IMR-90 (cell line): ENCODE measurements around the gene RAD51C. TPM values are rescaled to one million over a fixed set of nuclear protein-coding genes. Genes with fewer than 3 reads are reported as not detected.

Experiments used
- ATAC-seq: fragments of 200-7000 bp; cut with Tn5 transposase; 2 replicates; pipeline ENCODE4 v1.9.1; 2020; ENCODE audit warnings: low read depth, mild to moderate bottlenecking, moderate library complexity
- BruUV-seq: library from RNA; stranded (reverse); fragments of 400-500 nt; replicated peaks from 2 replicates; lab custom pipeline; 2021; lab: Mats Ljungman, UMichigan
- CTCF ChIA-PET: fragments of 300-600 bp; formaldehyde crosslinking; extraction: SDS; loops from one replicate; lab custom pipeline; 2021; ENCODE audit warnings: antibody characterized with exemption; lab: Yijun Ruan, JAX
- POLR2A ChIA-PET: fragments of 300-600 bp; sonication (Branson Sonifier 250); formaldehyde crosslinking; loops from one replicate; lab custom pipeline; 2022; ENCODE audit warnings: antibody characterized with exemption; ENCODE audit not compliant: unreplicated experiment; lab: Charles Lee
- DNase-seq: peaks from one replicate; pipeline ENCODE4 v3.0.0; 2013
- H2AFZ ChIP-seq: replicated peaks from 2 replicates; pipeline ENCODE3; 2013; ENCODE audit warnings: low read length, mild to moderate bottlenecking; ENCODE audit not compliant: poor library complexity
- H2AK5ac ChIP-seq: 2 replicates; pipeline ENCODE4 v1.6.1; 2013; ENCODE audit warnings: low read depth, low read length, inconsistent platforms
- H2AK9ac ChIP-seq: replicated peaks from 2 replicates; pipeline ENCODE3; 2013; ENCODE audit warnings: mild to moderate bottlenecking, low read depth, low read length, moderate library complexity; ENCODE audit not compliant: poor library complexity
- H2BK120ac ChIP-seq: 2 replicates; pipeline ENCODE4 v1.6.1; 2013; ENCODE audit warnings: low read depth, low read length, inconsistent platforms
- H2BK15ac ChIP-seq: 3 replicates; pipeline ENCODE4 v1.6.1; 2013; ENCODE audit warnings: low read depth, low read length, inconsistent platforms
- H2BK20ac ChIP-seq: 2 replicates; pipeline ENCODE4 v1.6.1; 2013; ENCODE audit warnings: low read depth, mild to moderate bottlenecking, inconsistent platforms, low read length, moderate library complexity
- H2BK5ac ChIP-seq: 2 replicates; pipeline ENCODE4 v1.6.1; 2013; ENCODE audit warnings: mild to moderate bottlenecking, low read depth, low read length, inconsistent platforms; ENCODE audit not compliant: poor library complexity, severe bottlenecking
- H3K14ac ChIP-seq: replicated peaks from 2 replicates; pipeline ENCODE4 v1.6.1; 2013; ENCODE audit warnings: low read depth, low read length, inconsistent platforms
- H3K18ac ChIP-seq: 2 replicates; pipeline ENCODE4 v1.6.1; 2013; ENCODE audit warnings: low read depth, low read length, control low read depth
- H3K23ac ChIP-seq: 2 replicates; pipeline ENCODE4 v1.6.1; 2013; ENCODE audit warnings: low read depth, low read length, inconsistent platforms
- H3K27ac ChIP-seq: 2 replicates; pipeline ENCODE4 v1.5.1; 2013; ENCODE audit warnings: mild to moderate bottlenecking, control low read depth, low read length; ENCODE audit not compliant: insufficient read depth
- H3K27me3 ChIP-seq: 2 replicates; pipeline ENCODE4 v1.6.1; 2013; ENCODE audit warnings: low read length; ENCODE audit not compliant: control insufficient read depth, insufficient read depth
- H3K36me3 ChIP-seq: 2 replicates; pipeline ENCODE4 v1.6.1; 2013; ENCODE audit warnings: low read length, mixed read lengths; ENCODE audit not compliant: control insufficient read depth, insufficient read depth
- H3K4ac ChIP-seq: 2 replicates; pipeline ENCODE4 v1.6.1; 2013; ENCODE audit warnings: low read depth, low read length, inconsistent platforms
- H3K4me1 ChIP-seq: 2 replicates; pipeline ENCODE4 v1.6.1; 2013; ENCODE audit warnings: low read length, mixed read lengths; ENCODE audit not compliant: control insufficient read depth, insufficient read depth
- H3K4me2 ChIP-seq: 2 replicates; pipeline ENCODE4 v1.6.1; 2013; ENCODE audit warnings: low read depth, mild to moderate bottlenecking, control low read depth, low read length, moderate library complexity
- H3K4me3 ChIP-seq: 2 replicates; pipeline ENCODE4 v1.5.1; 2013; ENCODE audit warnings: low read depth, mild to moderate bottlenecking, control low read depth, low read length, moderate library complexity; ENCODE audit not compliant: insufficient read depth
- H3K56ac ChIP-seq: 2 replicates; pipeline ENCODE4 v1.6.1; 2013; ENCODE audit warnings: low read length, inconsistent platforms; ENCODE audit not compliant: insufficient read depth; ENCODE audit errors: extremely low read depth
- H3K79me1 ChIP-seq, 2 experiments: 2 replicates each; pipeline ENCODE4 v1.6.1; 2013; ENCODE audit warnings: low read length in 2 of 2, inconsistent platforms in 1 of 2, low read depth in 1 of 2
- H3K9ac ChIP-seq: 2 replicates; pipeline ENCODE4 v1.6.1; 2013; ENCODE audit warnings: low read depth, low read length, control low read depth
- H3K9me1 ChIP-seq: 2 replicates; pipeline ENCODE4 v1.6.1; 2013; ENCODE audit warnings: low read length, inconsistent platforms; ENCODE audit not compliant: insufficient read depth
- H3K9me3 ChIP-seq: 2 replicates; pipeline ENCODE4 v1.6.1; 2013; ENCODE audit warnings: low read length; ENCODE audit not compliant: control insufficient read depth, insufficient read depth
- H4K20me1 ChIP-seq: 2 replicates; pipeline ENCODE4 v1.6.1; 2013; ENCODE audit warnings: low read length, inconsistent platforms; ENCODE audit not compliant: insufficient read depth
- H4K5ac ChIP-seq: 2 replicates; pipeline ENCODE4 v1.6.1; 2013; ENCODE audit warnings: mild to moderate bottlenecking, low read depth, low read length, control low read depth
- H4K8ac ChIP-seq, 2 experiments: 2 replicates each; pipeline ENCODE4 v1.6.1; 2013; ENCODE audit warnings: low read depth in 2 of 2, low read length in 2 of 2, control low read depth in 1 of 2, inconsistent platforms in 1 of 2
- H4K91ac ChIP-seq: 2 replicates; pipeline ENCODE4 v1.6.1; 2013; ENCODE audit warnings: low read depth, low read length, inconsistent platforms; ENCODE audit not compliant: insufficient read depth
- BHLHE40 ChIP-seq: fragments of 150-350 bp; IDR thresholded peaks from 2 replicates; pipeline ENCODE4 v1.6.1; 2016; ENCODE audit warnings: mild to moderate bottlenecking, low read depth, low read length
- CEBPB ChIP-seq: IDR thresholded peaks from 2 replicates; pipeline ENCODE4 v1.6.1; 2012; ENCODE audit warnings: low read depth, low read length, improper control_type of control experiment
- CHD1 ChIP-seq: IDR thresholded peaks from 2 replicates; pipeline ENCODE4 v1.6.1; 2012; ENCODE audit warnings: low read depth, low read length, improper control_type of control experiment
- FOS ChIP-seq: fragments of 150-350 bp; IDR thresholded peaks from 2 replicates; pipeline ENCODE4 v1.6.1; 2016; ENCODE audit warnings: low read depth, low read length
- MAFK ChIP-seq: IDR thresholded peaks from 2 replicates; pipeline ENCODE4 v1.6.1; 2012; ENCODE audit warnings: low read depth, low read length, improper control_type of control experiment
- MAZ ChIP-seq: IDR thresholded peaks from 2 replicates; pipeline ENCODE4 v1.6.1; 2012; ENCODE audit warnings: low read depth, mild to moderate bottlenecking, low read length, improper control_type of control experiment, moderate library complexity, borderline replicate concordance
- MXI1 ChIP-seq: IDR thresholded peaks from 2 replicates; pipeline ENCODE4 v1.6.1; 2012; ENCODE audit warnings: low read depth, mild to moderate bottlenecking, low read length, moderate library complexity, borderline replicate concordance
- NFE2L2 ChIP-seq: fragments of 150-350 bp; IDR thresholded peaks from 2 replicates; pipeline ENCODE4 v1.6.1; 2016; ENCODE audit warnings: low read depth, mild to moderate bottlenecking, low read length
- POLR2A ChIP-seq: IDR thresholded peaks from 2 replicates; pipeline ENCODE4 v1.6.1; 2012; ENCODE audit warnings: mild to moderate bottlenecking, low read depth, low read length
- RAD21 ChIP-seq: IDR thresholded peaks from 2 replicates; pipeline ENCODE4 v1.6.1; 2012; ENCODE audit warnings: low read length, improper control_type of control experiment
- RCOR1 ChIP-seq: IDR thresholded peaks from 2 replicates; pipeline ENCODE4 v1.6.1; 2012; ENCODE audit warnings: mild to moderate bottlenecking, low read length, improper control_type of control experiment; ENCODE audit not compliant: insufficient replicate concordance
- RFX5 ChIP-seq: IDR thresholded peaks from 2 replicates; pipeline ENCODE4 v1.8.0; 2012; ENCODE audit warnings: low read depth, mild to moderate bottlenecking, low read length, moderate library complexity
- SMC3 ChIP-seq: fragments of 150-350 bp; IDR thresholded peaks from 2 replicates; pipeline ENCODE4 v1.6.1; 2016; ENCODE audit warnings: low read depth, mild to moderate bottlenecking, antibody characterized with exemption, low read length, moderate library complexity
- WGBS, 2 experiments: methylation state at CpG; one replicate each; pipeline versions ENCODE4 v1.1.5 to v1.1.7; 2013; ENCODE audit warnings: missing lambda C conversion rate in 2 of 2; ENCODE audit not compliant: insufficient read length in 1 of 2; ENCODE audit errors: extremely low coverage in 2 of 2; 5-methylcytosine and 5-hydroxymethylcytosine counted together
- dilution Hi-C: fragments of 300-500 bp; cut with HindIII; formaldehyde crosslinking; loops from one replicate; pipeline ENCODE4 v1.14.3; 2018; ENCODE audit warnings: low sequenced_read_pairs; ENCODE audit not compliant: unreplicated experiment
- in situ Hi-C: fragments of 300-500 bp; cut with MboI; formaldehyde crosslinking; loops from 3 replicates; pipeline ENCODE4 v1.14.3; 2019; ENCODE audit warnings: low sequenced_read_pairs, inconsistent platforms, mixed read lengths
- intact Hi-C: fragments of 100-400 bp; cut with micrococcal nuclease; formaldehyde crosslinking; loops from 2 replicates; pipeline ENCODE4 v1.10.0; 2022
- polyA plus RNA-seq, 3 experiments: library from polyadenylated mRNA; depleted of rRNA; stranded (reverse); fragments of >200 nt; gene quantifications; 2 replicates each; pipeline ENCODE4 v1.2.3, GENCODE V29; 2012; ENCODE audit warnings: low replicate concordance in 1 of 3
- total RNA-seq: library from RNA; depleted of rRNA; stranded (reverse); fragments of >200 nt; gene quantifications from 2 replicates; pipeline ENCODE4 v1.2.3, GENCODE V29; 2012
- TF ChIP-seq, protein P1 (sequence below): fragments of 150-350 bp; IDR thresholded peaks from 2 replicates; pipeline ENCODE4 v1.6.1; 2017; ENCODE audit warnings: mild to moderate bottlenecking, antibody characterized with exemption, low read length, low read depth
- TF ChIP-seq, protein P2 (sequence below): conservative IDR thresholded peaks from 2 replicates; pipeline ENCODE4 v1.5.1; 2012; ENCODE audit warnings: mild to moderate bottlenecking, low read depth, low read length, improper control_type of control experiment
- TF ChIP-seq, protein P3 (sequence below): fragments of 150-350 bp; IDR thresholded peaks from 2 replicates; pipeline ENCODE4 v1.6.1; 2016; ENCODE audit warnings: low read depth, mild to moderate bottlenecking, low read length, moderate library complexity, borderline replicate concordance

RAD51C gene
- total and polyA plus RNA-seq, 2 of the 4 experiments (the other 2 are of a cell fraction): 21.1 to 28.3 TPM

DNA sequence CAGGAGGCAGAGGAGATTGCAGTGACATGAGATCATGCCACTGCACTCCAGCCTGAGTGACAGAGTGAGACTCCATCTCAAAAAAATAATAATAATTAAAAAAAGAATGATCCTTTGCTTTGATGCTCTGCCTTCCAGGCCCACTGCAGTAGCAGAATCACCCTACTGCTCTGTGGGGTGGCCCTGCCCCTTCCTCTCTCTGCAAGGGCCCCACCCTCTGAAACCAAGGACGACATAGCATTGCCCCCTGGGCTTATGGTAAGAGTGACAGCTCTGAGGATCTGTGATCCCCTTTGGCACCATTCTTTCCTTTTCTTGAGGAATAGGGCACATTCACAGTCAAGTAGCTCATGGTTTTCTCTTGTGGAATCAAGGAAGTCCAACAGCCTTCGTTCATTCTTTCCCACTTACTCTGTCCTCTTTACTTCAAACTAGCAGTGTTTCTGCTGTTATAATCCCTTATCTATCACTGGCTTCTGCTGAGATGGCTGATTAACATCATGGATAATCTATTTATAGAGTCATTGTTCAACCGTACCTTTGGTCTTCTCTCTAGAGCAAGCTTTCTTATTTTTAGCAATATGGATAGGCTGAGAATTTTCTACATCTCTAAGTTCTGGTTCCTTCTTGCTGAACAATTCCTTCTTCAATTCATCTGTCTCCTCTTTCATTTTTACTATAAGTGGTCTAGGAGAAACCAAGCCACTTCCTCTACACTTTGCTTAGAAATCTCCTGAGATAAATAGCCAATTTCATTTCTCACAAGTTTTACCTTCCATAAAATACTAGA lies 14.1 kb downstream of the RAD51C start:
- H4K20me1 ChIP-seq: no peaks in the 10 kb centered on the region
- H4K91ac ChIP-seq: no peak overlapping the region
- no peak overlapping the region for H2AK9ac ChIP-seq
- H2BK120ac ChIP-seq: no peak overlapping the region
- peaks cover 4% of the 10 kb centered on the region; the same call in 1 of the 2 replicates for H3K36me3 ChIP-seq
- H3K4me2 ChIP-seq: no peak overlapping the region
- peaks cover 3% of the 10 kb centered on the region for H3K4me1 ChIP-seq
- H4K5ac ChIP-seq: no peak overlapping the region
- H3K79me1 ChIP-seq: no peaks in the 10 kb centered on the region
- no peak overlapping the region for H3K56ac ChIP-seq
- H3K9ac ChIP-seq: no peak overlapping the region
- no peak for ATAC-seq
- H2AFZ ChIP-seq: no peak overlapping the region
- no CpG with 5 or more reads among the region's 3 CpGs for WGBS, 2 experiments
- ChIA-PET POLR2A (no interaction called here), CTCF (no interaction called here)
- in situ Hi-C loops: no loop called here
- H3K18ac ChIP-seq: no peak overlapping the region
- no peak overlapping the region for H3K4ac ChIP-seq
- no peak overlapping the region for H3K23ac ChIP-seq
- no peak overlapping the region for H2BK5ac ChIP-seq
- H3K27ac ChIP-seq: no peak overlapping the region
- dilution Hi-C loops: no loop called here
- H3K9me1 ChIP-seq: peaks cover 2% of the 10 kb centered on the region; the same call in 1 of the 2 replicates
- intact Hi-C loops: no loop called here
- no peak overlapping the region for H3K4me3 ChIP-seq
- H3K14ac ChIP-seq: no peak overlapping the region
- no peak overlapping the region for H2AK5ac ChIP-seq
- H2BK15ac ChIP-seq: no peak overlapping the region
- BruUV-seq: no TSS peak
- H3K27me3 ChIP-seq: no peaks in the 10 kb centered on the region
- no peak overlapping the region for H4K8ac ChIP-seq
- H3K9me3 ChIP-seq: no peaks in the 10 kb centered on the region
- TF ChIP-seq SMC3 (no peak), NFE2L2 (no peak), FOS (no peak), CHD1 (no peak), RCOR1 (no peak), POLR2A (no peak), MXI1 (no peak), RAD21 (no peak), MAFK (no peak), CEBPB (no peak), RFX5 (no peak), MAZ (no peak), BHLHE40 (no peak)
- TF ChIP-seq, protein P1, sequence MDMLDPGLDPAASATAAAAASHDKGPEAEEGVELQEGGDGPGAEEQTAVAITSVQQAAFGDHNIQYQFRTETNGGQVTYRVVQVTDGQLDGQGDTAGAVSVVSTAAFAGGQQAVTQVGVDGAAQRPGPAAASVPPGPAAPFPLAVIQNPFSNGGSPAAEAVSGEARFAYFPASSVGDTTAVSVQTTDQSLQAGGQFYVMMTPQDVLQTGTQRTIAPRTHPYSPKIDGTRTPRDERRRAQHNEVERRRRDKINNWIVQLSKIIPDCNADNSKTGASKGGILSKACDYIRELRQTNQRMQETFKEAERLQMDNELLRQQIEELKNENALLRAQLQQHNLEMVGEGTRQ: no peak
- TF ChIP-seq, protein P2, sequence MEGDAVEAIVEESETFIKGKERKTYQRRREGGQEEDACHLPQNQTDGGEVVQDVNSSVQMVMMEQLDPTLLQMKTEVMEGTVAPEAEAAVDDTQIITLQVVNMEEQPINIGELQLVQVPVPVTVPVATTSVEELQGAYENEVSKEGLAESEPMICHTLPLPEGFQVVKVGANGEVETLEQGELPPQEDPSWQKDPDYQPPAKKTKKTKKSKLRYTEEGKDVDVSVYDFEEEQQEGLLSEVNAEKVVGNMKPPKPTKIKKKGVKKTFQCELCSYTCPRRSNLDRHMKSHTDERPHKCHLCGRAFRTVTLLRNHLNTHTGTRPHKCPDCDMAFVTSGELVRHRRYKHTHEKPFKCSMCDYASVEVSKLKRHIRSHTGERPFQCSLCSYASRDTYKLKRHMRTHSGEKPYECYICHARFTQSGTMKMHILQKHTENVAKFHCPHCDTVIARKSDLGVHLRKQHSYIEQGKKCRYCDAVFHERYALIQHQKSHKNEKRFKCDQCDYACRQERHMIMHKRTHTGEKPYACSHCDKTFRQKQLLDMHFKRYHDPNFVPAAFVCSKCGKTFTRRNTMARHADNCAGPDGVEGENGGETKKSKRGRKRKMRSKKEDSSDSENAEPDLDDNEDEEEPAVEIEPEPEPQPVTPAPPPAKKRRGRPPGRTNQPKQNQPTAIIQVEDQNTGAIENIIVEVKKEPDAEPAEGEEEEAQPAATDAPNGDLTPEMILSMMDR: no peak
- TF ChIP-seq, protein P3, sequence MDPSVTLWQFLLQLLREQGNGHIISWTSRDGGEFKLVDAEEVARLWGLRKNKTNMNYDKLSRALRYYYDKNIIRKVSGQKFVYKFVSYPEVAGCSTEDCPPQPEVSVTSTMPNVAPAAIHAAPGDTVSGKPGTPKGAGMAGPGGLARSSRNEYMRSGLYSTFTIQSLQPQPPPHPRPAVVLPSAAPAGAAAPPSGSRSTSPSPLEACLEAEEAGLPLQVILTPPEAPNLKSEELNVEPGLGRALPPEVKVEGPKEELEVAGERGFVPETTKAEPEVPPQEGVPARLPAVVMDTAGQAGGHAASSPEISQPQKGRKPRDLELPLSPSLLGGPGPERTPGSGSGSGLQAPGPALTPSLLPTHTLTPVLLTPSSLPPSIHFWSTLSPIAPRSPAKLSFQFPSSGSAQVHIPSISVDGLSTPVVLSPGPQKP: no peak
- no peak for DNase-seq
- H2BK20ac ChIP-seq: no peak overlapping the region
